Measurements from ENCODE around the gene CYYR1. TPM values are rescaled to one million over a fixed set of nuclear protein-coding genes. Genes with fewer than 3 reads are reported as not detected.

The CYYR1 gene
- total RNA-seq, 1 donor = not detected

GRCh38 chr21:26529526-26529925 lies 43.6 kb downstream of the CYYR1 start:
- H3K4me3 ChIP-seq (ENCODE audit: low read depth, low read length) = no peak overlapping the region
- DNase-seq (ENCODE audit: low read depth) = no peak
- no peak for TF ChIP-seq CTCF (IDR thresholded peaks at IDR 0.05; ENCODE audit: insufficient read depth, low read depth, low read length)

GRCh38 chr21:26528882-26529281 lies 44.2 kb downstream of the CYYR1 start:
- no peak for DNase-seq (ENCODE audit: low read depth)
- no peak overlapping the region for H3K4me3 ChIP-seq (ENCODE audit: low read depth, low read length)
- no peak for TF ChIP-seq CTCF (IDR thresholded peaks at IDR 0.05; ENCODE audit: insufficient read depth, low read depth, low read length)

GRCh38 chr21:26522704-26523103 lies 50.4 kb downstream of the CYYR1 start:
- no peak for DNase-seq (ENCODE audit: low read depth)
- TF ChIP-seq CTCF (IDR thresholded peaks at IDR 0.05; ENCODE audit: insufficient read depth, low read depth, low read length) = no peak
- no peak overlapping the region for H3K4me3 ChIP-seq (ENCODE audit: low read depth, low read length)

- H3K4me3 ChIP-seq (ENCODE audit: low read depth, low read length) = no peak overlapping the region
- TF ChIP-seq CTCF (IDR thresholded peaks at IDR 0.05; ENCODE audit: insufficient read depth, low read depth, low read length) = no peak
- DNase-seq (ENCODE audit: low read depth) = no peak
These were observed 53.9 kb downstream of the CYYR1 start for GRCh38 chr21:26519142-26519541.

- no peak for DNase-seq (ENCODE audit: low read depth)
- no peak overlapping the region for H3K4me3 ChIP-seq (ENCODE audit: low read depth, low read length)
- TF ChIP-seq CTCF (IDR thresholded peaks at IDR 0.05; ENCODE audit: insufficient read depth, low read depth, low read length) = no peak
These were observed 57.8 kb downstream of the CYYR1 start for GRCh38 chr21:26515257-26515656.

GRCh38 chr21:26513212-26513611 lies 59.9 kb downstream of the CYYR1 start:
- no peak for TF ChIP-seq CTCF (IDR thresholded peaks at IDR 0.05; ENCODE audit: insufficient read depth, low read depth, low read length)
- H3K4me3 ChIP-seq (ENCODE audit: low read depth, low read length) = no peak overlapping the region
- no peak for DNase-seq (ENCODE audit: low read depth)

- H3K4me3 ChIP-seq (ENCODE audit: low read depth, low read length) = no peak overlapping the region
- no peak for TF ChIP-seq CTCF (IDR thresholded peaks at IDR 0.05; ENCODE audit: insufficient read depth, low read depth, low read length)
- DNase-seq (ENCODE audit: low read depth) = no peak
These were observed 60.4 kb downstream of the CYYR1 start for GRCh38 chr21:26512664-26513063.
